GM12892 (cell line): ENCODE results near the gene CTF1.

ENCODE experiments used
- DNase-seq: peaks from one replicate; pipeline ENCODE4 v3.0.0; 2011; ENCODE audit not compliant: insufficient read length
- FAIRE-seq: peaks from 2 replicates; lab custom pipeline; 2011; peaks lifted over from hg19 to GRCh38; lab: Jason Lieb, UNC
- POLR2A ChIP-seq: IDR thresholded peaks from 2 replicates; pipeline ENCODE4 v1.6.1; 2011; ENCODE audit warnings: low read depth, low read length, control low read depth
- POLR2AphosphoS5 ChIP-seq: IDR thresholded peaks from 2 replicates; pipeline ENCODE4 v1.6.1; 2011; ENCODE audit warnings: low read depth, low read length, control low read depth
- TAF1 ChIP-seq: IDR thresholded peaks from 2 replicates; pipeline ENCODE4 v1.6.1; 2011; ENCODE audit warnings: low read depth, mild to moderate bottlenecking, control low read depth, low read length, borderline replicate concordance

CTF1 gene

DNA sequence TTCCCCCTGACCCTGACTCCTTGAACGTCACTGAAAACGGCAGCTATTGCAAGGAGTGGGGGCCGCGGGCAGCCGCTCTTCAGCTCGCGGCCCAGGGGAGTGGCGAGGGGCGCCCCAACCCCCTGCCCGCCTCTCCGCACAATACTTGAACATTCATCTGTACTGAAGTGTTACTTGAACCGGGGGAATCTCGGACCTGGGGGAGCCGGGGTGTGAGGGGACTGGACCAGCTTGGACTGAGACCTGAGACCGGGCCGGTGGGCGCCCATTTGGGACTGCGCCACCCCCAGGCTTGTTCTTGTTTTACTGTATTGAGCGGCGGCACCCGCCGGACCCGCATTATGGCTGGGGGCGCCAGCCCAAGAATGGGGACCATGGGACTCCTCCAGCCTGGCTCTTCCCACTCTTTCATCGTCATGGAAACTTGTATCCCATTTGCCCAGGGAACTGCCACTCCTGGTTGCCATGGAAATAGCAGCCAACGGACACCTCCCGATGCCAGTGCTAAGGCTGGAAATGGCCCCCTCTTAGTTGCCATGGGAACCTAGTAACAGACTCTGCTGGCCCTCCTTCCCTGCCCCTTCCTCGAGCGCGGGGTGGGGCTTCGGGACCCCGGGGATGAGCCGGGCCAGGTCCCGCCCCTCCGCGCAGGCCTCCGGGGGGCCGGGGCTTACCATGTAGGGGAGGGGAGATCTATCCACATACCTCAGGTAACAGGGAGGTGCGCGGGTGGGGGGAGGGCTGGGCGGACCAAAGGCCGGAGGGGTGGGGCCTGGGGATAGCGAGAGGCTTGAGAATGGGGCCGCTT, 51.6 kb downstream of the CTF1 start:
- TF ChIP-seq POLR2A (no peak), TAF1 (no peak), POLR2AphosphoS5 (no peak)
- DNase-seq (no peak), FAIRE-seq (no peak)

DNA sequence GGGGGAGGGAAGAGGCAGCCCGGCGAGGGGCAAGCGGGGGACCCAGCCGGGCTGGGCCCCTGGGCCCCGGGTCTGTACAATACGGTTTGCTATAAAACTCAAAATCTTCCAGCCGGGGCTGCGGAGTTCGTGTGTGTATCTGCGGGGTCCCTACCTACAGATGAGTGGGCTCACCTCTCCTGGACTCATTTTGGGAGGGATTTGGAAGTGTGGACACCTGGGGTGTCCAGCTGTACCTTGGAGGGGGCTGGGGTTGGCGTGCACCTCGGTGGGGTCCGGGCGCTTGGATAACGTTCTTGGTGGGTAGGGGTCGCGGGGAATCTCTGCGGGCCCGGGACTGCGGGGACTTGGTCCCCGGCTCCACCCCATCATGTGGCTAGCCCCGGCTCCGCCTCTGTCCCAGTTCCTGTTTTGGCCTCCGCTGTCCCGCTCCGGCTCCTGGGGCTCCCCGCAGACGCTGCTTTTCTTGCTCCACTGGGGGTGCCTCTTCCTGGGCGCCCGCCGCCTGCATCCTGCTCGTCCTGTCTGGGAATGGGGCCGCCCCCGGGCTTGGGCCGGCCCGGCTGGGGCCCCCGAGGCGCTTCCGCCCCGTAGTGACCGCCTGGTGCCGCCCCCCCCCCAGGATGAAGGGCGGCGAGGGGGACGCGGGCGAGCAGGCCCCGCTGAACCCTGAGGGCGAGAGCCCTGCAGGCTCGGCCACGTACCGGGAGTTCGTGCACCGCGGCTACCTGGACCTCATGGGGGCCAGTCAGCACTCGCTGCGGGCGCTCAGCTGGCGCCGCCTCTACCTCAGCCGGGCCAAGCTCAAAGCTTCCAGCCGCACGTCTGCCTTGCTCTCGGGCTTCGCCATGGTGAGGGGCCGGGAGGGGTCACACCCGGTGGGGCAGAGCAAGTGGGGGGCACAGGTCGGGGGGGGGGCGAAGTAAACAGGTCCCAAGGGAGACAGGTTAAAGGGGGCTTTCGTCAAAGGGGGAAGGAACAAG, 52.5 kb downstream of the CTF1 start, which contains the start of gene ORAI3:
Gene ORAI3 (plus strand): TSS at position 402 of the 983 bp plus-strand sequence. CDS start 222 bp downstream, at position 624.
- peak; percentile 81 for FAIRE-seq
- DNase-seq, result peak; percentile 83
- TF ChIP-seq POLR2AphosphoS5, result peak; percentile 30; the same call in 1 of the 2 replicates
- peak; percentile 65; the same call in 1 of the 2 replicates for TF ChIP-seq POLR2A
- TF ChIP-seq TAF1, result peak; percentile 60; the same call in 1 of the 2 replicates

DNA sequence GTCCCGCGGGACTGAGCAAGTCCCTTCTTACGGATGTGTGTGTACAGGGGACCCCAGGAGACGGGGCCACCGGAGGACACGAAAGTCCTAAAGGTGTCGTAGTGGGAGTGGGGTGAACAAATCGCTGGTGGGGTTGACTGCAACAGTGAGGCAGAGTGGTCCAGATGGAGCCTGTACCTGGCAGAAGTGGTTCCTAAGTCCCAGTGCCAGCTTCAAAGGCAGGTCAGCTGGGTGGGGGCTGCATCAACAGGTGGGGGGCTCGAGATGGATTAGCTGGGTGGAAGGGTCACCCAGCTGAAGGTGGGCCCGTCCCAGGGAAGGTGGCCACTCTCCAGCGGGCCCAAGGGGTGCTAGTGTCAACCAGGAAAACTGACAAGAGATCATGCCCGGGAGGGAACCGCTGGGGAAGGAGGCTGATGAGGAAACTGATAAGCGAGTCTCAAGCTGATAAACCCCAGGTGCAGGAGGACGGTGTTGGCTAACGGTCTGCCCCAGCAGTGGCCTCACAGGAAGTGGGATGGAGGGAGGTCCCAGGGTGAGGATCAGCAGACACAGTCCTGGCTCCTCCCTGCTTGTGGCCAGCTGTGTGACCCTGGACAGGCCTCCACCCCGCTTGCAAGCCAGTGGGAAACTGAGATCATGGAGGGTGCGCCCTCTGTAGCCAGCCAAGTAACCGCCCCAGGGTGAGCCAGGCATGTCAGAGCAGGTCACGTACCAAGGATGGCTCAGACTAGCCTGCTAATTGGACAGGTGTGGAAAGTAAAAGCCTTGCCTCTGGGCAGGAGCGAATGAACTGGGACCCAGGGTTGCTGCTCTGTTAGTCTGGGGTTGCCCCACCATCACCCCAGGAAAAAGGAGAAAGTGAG, 53.5 kb downstream of the CTF1 start:
- TF ChIP-seq TAF1, result peak; percentile 14; the same call in 1 of the 2 replicates
- peak; percentile 58; the same call in 1 of the 2 replicates for TF ChIP-seq POLR2AphosphoS5
- TF ChIP-seq POLR2A, result peak; percentile 73; the same call in 1 of the 2 replicates
- no peak for DNase-seq
- peak; percentile 84 for FAIRE-seq

DNA sequence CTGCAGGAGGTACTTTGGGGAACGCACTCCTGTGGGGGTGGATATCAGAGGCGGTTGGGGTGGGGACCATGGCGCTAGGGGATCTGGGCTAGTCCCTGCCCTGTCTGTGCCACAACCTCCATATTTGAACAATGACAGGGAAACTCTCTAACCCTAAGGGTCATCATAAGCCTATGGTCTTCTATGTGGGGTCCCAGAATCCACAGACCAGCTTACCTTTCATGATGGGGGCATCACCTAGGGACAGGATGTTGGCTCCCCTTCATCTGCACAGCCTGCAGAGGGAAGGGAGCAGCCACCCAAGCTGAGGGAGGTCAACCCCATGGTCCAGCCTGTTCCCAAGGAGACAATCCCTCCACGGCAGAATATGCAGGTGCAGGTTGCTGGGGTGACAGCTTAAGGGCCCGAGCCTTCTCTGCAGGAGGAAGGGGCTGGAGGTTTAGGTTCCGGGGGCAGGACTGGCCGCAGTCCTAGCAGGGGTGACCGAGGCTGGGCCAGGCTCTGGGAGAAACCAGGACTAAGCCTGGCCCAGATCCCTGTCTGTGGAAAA, 54.2 kb downstream of the CTF1 start:
- TF ChIP-seq POLR2AphosphoS5 (no peak), TAF1 (no peak), POLR2A (no peak)
- FAIRE-seq, result no peak
- no peak for DNase-seq

DNA sequence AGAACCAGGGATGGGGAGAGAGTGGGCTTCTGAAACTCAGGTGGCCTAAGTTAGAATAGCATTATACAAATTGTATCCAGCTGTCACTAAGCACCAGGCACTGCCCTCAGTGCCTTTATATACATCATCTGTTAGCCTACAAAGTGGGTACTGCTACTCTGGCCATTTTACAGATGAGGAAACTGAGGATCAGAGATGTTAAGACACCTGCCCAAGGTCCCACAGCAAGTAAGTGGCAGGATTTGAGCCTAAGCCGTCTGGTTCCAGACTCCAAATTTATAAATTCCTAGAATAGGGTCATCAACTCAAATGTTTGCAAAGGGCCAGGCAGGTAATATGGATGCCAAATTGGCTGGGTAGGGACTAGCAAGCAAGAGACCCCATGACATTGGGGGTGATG, 54.8 kb downstream of the CTF1 start:
- DNase-seq, result no peak
- no peak for FAIRE-seq
- TF ChIP-seq POLR2AphosphoS5, result no peak
- no peak for TF ChIP-seq POLR2A
- TF ChIP-seq TAF1, result no peak

DNA sequence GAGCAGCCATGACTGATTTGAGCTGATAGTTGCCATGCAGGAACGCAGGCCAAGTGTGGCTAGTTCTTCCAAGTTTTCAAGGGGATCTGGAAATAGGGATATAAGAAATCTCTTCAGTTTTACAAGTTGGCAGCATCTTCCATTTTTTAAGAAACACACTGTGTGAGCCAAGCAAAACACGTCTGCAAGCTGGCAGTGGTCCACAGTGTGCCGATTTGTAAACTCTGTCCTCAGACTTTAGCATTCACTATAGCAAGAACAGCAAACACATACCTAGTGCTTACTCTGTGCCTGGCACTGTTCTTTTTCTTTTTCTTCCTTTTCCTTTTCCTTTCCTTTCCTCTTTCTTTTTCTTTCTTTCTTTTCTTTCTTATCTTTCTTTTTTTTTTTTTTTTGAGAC, 55.3 kb downstream of the CTF1 start:
- FAIRE-seq, result no peak
- TF ChIP-seq TAF1, result no peak
- no peak for TF ChIP-seq POLR2A
- TF ChIP-seq POLR2AphosphoS5, result no peak
- no peak for DNase-seq

DNA sequence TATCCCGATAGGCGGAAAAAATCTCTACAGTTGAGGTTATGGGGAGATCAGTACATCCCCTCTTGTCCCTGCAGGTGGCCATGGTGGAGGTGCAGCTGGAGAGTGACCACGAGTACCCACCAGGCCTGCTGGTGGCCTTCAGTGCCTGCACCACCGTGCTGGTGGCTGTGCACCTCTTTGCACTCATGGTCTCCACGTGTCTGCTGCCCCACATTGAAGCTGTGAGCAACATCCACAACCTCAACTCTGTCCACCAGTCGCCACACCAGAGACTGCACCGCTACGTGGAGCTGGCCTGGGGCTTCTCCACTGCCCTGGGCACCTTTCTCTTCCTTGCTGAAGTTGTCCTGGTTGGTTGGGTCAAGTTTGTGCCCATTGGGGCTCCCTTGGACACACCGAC, 56.7 kb downstream of the CTF1 start:
- no peak for DNase-seq
- TF ChIP-seq POLR2AphosphoS5, result no peak
- no peak for TF ChIP-seq POLR2A
- TF ChIP-seq TAF1, result no peak
- no peak for FAIRE-seq
